Panc1 (cell line): ENCODE measurements around the gene MLLT10. TPM values are rescaled to one million over a fixed set of nuclear protein-coding genes. Genes with fewer than 3 reads are reported as not detected.
A peak's percentile ranks its signal among the peaks of the same experiment; 100 is the strongest.

Experiments used
- ATAC-seq: fragments of 200-7000 bp; cut with Tn5 transposase; 2 replicates; pipeline ENCODE4 v1.9.1; 2020; ENCODE audit warnings: mild to moderate bottlenecking, moderate library complexity
- BruUV-seq: library from RNA; stranded (reverse); fragments of 400-500 nt; replicated peaks from 2 replicates; lab custom pipeline; 2021; lab: Mats Ljungman, UMichigan
- CTCF ChIA-PET: fragments of 300-600 bp; sonication (Branson Sonifier 250); formaldehyde crosslinking; loops from one replicate; lab custom pipeline; 2022; ENCODE audit warnings: antibody characterized with exemption; lab: Charles Lee
- POLR2A ChIA-PET: fragments of 300-600 bp; sonication (Branson Sonifier 250); formaldehyde crosslinking; loops from one replicate; lab custom pipeline; 2022; ENCODE audit warnings: antibody characterized with exemption; lab: Charles Lee
- DNase-seq: peaks from one replicate; pipeline ENCODE4 v3.0.0-alpha.2; 2010; ENCODE audit warnings: low read depth, low spot score
- H3K27ac ChIP-seq: 2 replicates; pipeline ENCODE4 v1.5.1; 2011; ENCODE audit warnings: mild to moderate bottlenecking, low read length, inconsistent platforms
- H3K27me3 ChIP-seq: fragments of 200-500 bp; sonication (Bioruptor generic); 2 replicates; pipeline ENCODE4 v1.6.0; 2014; ENCODE audit warnings: low read length, inconsistent platforms; ENCODE audit not compliant: control insufficient read depth, insufficient read depth
- H3K36me3 ChIP-seq: fragments of 200-500 bp; sonication (Bioruptor generic); 2 replicates; pipeline ENCODE4 v1.5.1; 2014; ENCODE audit warnings: inconsistent platforms, mild to moderate bottlenecking, low read length, moderate library complexity; ENCODE audit not compliant: control insufficient read depth, insufficient read depth
- H3K4me1 ChIP-seq: 2 replicates; pipeline ENCODE4 v1.5.1; 2011; ENCODE audit warnings: inconsistent platforms, mild to moderate bottlenecking, low read length, moderate library complexity; ENCODE audit not compliant: control insufficient read depth, insufficient read depth
- H3K4me3 ChIP-seq, 2 experiments: 2 replicates each; pipeline ENCODE4 v1.5.1; 2011 to 2012; ENCODE audit warnings: low read depth in 2 of 2, low read length in 2 of 2, mild to moderate bottlenecking in 2 of 2, inconsistent platforms in 1 of 2, moderate library complexity in 1 of 2
- H3K9me3 ChIP-seq: fragments of 200-500 bp; sonication (Bioruptor generic); 2 replicates; pipeline ENCODE4 v1.5.1; 2014; ENCODE audit warnings: low read depth, mild to moderate bottlenecking, inconsistent platforms, low read length, moderate library complexity; ENCODE audit not compliant: control insufficient read depth, insufficient read depth
- CTCF ChIP-seq: fragments of 450-650 bp; IDR thresholded peaks from 2 replicates; pipeline ENCODE4 v1.5.1; 2017; ENCODE audit warnings: mild to moderate bottlenecking
- POLR2AphosphoS5 ChIP-seq: IDR thresholded peaks from 2 replicates; pipeline ENCODE4 v1.6.1; 2012; ENCODE audit warnings: mild to moderate bottlenecking, low read depth, low read length, moderate library complexity
- REST ChIP-seq, 2 experiments: IDR thresholded peaks; 2 replicates each; pipeline ENCODE4 v1.6.1; 2011 to 2012; ENCODE audit warnings: low read depth in 2 of 2, control low read depth in 1 of 2, low read length in 1 of 2, mild to moderate bottlenecking in 1 of 2, moderate library complexity in 1 of 2; ENCODE audit not compliant: insufficient read depth in 1 of 2
- SIN3A ChIP-seq: IDR thresholded peaks from 2 replicates; pipeline ENCODE4 v1.6.1; 2012; ENCODE audit warnings: low read depth, mild to moderate bottlenecking, low read length, moderate library complexity, borderline replicate concordance; ENCODE audit not compliant: insufficient read depth
- TCF7L2 ChIP-seq: IDR thresholded peaks from 2 replicates; pipeline ENCODE4 v1.6.1; 2011; ENCODE audit warnings: mild to moderate bottlenecking, low read depth, low read length, inconsistent platforms
- in situ Hi-C: cut with HindIII; loops from 2 replicates; pipeline ENCODE4 v1.10.0; 2016; ENCODE audit warnings: low sequenced_read_pairs, low pct_unique_long_range_greater_than_20kb
- intact Hi-C: fragments of 100-400 bp; cut with micrococcal nuclease; formaldehyde crosslinking; loops from one replicate; pipeline ENCODE4 v1.10.0; 2022; ENCODE audit not compliant: unreplicated experiment
- total RNA-seq: library from RNA; stranded (reverse); gene quantifications from one replicate; pipeline ENCODE4 v1.2.1, GENCODE V29; 2021; ENCODE audit not compliant: unreplicated experiment

Gene MLLT10
- total RNA-seq, 1 experiment from 2014 or later = 33.4 TPM

- Histone ChIP-seq H3K4me3 (peak overlapping the region; percentile 53 to 62), H3K27me3 (no peaks in the 10 kb centered on the region), H3K36me3 (no peaks in the 10 kb centered on the region), H3K27ac (peak overlapping the region; percentile 96), H3K4me1 (peaks cover 32% of the 10 kb centered on the region), H3K9me3 (no peaks in the 10 kb centered on the region)
- ATAC-seq = no peak; the same call in 1 of the 2 replicates
- CTCF ChIA-PET = no interaction called here
- in situ Hi-C loops = no loop called here
- no peak for DNase-seq
- POLR2A ChIA-PET = interaction anchor here (0.6 to 0.9 kb wide), 3 partner anchors 10 to 423 kb away, joined by 3 to 6 read pairs (median 3); no protein-coding TSS in a partner anchor
- no TSS peak for BruUV-seq
- TF ChIP-seq TCF7L2 = no peak
- TF ChIP-seq POLR2AphosphoS5 = no peak
- TF ChIP-seq REST (IDR thresholded peaks at IDR 0.05; ENCODE audit: insufficient read depth in 1 of 2, low read depth in 2 of 2, low read length in 1 of 2) = no peak
- no peak for TF ChIP-seq CTCF
- TF ChIP-seq SIN3A = no peak
- intact Hi-C loops = loop anchor here (10.0 kb wide), 1 partner anchor 345 kb away; no protein-coding TSS in a partner anchor
Measured at GRCh38 chr10:21519941-21520436, 14.0 kb upstream of the MLLT10 start.

GRCh38 chr10:21520509-21520908 is 13.5 kb upstream of the MLLT10 start:
- H3K27ac ChIP-seq = peak overlapping the region; percentile 84
- H3K4me1 ChIP-seq = peaks cover 32% of the 10 kb centered on the region
- CTCF ChIA-PET = no interaction called here
- POLR2A ChIA-PET = interaction anchor here (0.6 to 0.9 kb wide), 2 partner anchors 10 to 12 kb away, joined by 3 to 6 read pairs; no protein-coding TSS in a partner anchor
- ATAC-seq (no peak), DNase-seq (no peak)
- in situ Hi-C loops (no loop called here), intact Hi-C loops (loop anchor here (10.0 kb wide), 1 partner anchor 346 kb away; no protein-coding TSS in a partner anchor)
- no peak for TF ChIP-seq CTCF
- no peak for TF ChIP-seq SIN3A
- no peak for TF ChIP-seq TCF7L2
- no peak for TF ChIP-seq POLR2AphosphoS5
- no peak for TF ChIP-seq REST (IDR thresholded peaks at IDR 0.05; ENCODE audit: insufficient read depth in 1 of 2, low read depth in 2 of 2, low read length in 1 of 2)
- no peaks in the 10 kb centered on the region for H3K36me3 ChIP-seq
- BruUV-seq = no TSS peak
- H3K4me3 ChIP-seq = no peak overlapping the region; a peak in 1 of 4 replicates
- no peaks in the 10 kb centered on the region for H3K9me3 ChIP-seq
- H3K27me3 ChIP-seq = no peaks in the 10 kb centered on the region
